HG03442 (cell line): ENCODE results near the gene FN3K.
A peak's percentile ranks its signal among the peaks of the same experiment; 100 is the strongest.
"Not testable (repeated sequence)": the region's sequence is repeated elsewhere in the genome, so short reads cannot be mapped to it uniquely, and the experiment has no call there.

Source experiments
- ATAC-seq: cut with Tn5 transposase; IDR thresholded peaks from one replicate; pipeline ENCODE4 v1.9.1; 2021; ENCODE audit warnings: mild to moderate bottlenecking, moderate library complexity; ENCODE audit not compliant: unreplicated experiment

Gene FN3K

DNA sequence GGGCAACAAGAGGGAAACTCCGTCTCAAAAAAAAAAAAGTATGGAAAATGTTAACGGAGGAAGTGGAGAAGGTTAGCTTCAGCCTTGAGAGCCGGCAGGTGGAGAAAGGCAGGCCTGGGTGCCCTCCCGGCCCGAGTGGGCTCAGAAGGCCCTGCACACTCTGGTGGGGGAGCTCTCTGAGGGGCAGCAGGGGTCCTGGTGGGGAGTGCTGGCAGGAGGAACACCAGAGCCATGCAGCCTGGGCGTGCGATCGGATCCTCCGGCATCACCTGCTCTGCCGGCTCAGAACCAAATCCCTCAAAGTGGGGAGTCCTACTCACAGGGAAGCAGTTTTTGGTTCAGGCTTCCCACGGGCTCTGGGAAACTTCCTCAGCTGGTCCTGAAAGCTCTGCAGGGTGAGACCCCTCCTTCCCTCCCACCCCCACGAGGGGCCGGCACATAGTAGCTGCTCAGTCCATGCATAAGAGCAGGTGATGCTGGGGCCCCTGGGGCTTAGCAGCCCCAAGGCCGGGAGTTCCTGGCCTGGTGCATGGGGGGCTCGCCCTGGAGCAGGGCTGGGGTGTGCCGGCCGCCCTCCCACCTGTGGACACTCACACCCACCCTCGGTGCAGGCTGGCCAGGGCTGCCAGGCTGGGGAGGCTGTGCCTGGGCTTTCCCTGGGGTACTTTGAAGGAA is 1.2 kb downstream of the FN3K start:
- no peak for ATAC-seq

DNA sequence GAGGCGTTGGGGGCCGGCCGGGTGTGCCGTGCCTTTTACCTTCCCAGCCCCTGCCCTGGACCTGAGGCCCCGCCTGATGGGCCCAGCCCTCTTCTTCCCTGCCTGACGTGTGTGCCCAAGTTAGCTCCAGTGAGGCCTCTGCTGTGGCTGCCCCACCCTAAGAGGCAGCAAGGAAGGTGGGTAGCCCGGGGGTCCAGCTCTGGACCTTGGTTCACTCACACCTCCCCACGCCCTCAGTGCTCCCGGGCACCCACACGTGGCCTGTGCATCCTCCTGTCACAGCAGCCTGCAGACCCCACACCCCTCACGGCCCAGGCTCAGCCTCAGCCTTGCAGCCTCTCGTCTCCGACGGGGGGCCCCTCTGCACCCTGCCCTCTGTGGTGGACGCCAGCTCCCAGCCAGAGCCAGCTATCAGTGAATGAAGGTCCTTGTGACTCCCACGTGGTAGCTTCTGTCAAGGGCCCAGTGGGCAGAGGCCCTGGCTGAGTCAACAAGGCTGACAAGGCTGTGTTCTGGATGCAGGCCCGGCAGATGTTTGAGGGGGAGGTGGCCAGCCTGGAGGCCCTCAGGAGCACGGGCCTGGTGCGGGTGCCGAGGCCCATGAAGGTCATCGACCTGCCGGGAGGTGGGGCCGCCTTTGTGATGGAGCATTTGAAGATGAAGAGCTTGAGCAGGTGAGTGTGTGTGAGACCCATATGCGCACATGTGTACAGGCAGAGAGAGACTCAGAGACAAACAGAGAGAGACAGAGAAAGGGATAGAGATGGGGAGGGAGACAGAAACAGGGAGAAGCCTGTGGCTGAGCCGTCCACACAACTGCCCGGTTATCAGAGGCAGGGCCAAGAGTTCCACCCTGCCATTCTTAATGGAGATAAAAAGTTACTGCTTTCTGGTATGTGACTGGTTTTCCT is 2.8 kb downstream of the FN3K start:
- ATAC-seq = no peak

DNA sequence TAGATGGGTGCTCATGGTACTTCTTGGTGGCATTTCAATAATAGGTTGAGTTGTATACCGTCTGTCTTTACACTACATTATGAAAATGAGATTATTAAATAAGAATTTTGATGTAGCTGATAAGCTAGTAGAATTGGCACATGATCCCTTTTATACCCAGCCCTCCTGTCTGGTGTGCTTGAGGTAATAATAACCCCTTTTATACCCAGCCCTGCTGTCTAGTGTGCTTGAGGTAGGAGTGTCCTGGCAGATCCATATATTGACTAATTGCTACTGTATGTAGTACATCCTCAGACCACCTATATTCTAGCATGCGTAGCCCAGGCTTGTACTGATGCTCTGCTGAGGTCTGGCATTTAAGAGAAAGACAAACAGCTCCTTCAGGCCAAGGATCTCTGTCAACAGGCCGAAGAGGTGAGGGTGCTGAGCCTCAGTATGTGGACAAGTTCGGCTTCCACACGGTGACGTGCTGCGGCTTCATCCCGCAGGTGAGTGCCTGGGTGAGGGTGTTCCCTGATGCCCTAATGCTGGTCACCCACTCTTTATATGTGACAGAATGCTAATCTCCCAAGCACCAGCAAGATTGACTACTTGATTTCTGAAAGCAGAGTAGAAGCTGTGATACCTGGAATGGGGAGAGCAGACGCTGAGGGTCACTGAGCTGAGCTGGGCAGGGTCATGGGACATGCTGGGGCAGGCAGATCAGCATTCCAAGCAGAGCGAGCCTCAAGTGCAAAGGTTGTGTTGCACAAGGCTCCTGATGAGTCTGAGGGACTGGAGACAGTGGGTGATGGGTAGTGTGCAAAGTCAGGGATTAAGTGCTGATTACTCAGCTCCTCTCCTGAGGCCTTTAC is 5.7 kb downstream of the FN3K start:
- no peak for ATAC-seq

DNA sequence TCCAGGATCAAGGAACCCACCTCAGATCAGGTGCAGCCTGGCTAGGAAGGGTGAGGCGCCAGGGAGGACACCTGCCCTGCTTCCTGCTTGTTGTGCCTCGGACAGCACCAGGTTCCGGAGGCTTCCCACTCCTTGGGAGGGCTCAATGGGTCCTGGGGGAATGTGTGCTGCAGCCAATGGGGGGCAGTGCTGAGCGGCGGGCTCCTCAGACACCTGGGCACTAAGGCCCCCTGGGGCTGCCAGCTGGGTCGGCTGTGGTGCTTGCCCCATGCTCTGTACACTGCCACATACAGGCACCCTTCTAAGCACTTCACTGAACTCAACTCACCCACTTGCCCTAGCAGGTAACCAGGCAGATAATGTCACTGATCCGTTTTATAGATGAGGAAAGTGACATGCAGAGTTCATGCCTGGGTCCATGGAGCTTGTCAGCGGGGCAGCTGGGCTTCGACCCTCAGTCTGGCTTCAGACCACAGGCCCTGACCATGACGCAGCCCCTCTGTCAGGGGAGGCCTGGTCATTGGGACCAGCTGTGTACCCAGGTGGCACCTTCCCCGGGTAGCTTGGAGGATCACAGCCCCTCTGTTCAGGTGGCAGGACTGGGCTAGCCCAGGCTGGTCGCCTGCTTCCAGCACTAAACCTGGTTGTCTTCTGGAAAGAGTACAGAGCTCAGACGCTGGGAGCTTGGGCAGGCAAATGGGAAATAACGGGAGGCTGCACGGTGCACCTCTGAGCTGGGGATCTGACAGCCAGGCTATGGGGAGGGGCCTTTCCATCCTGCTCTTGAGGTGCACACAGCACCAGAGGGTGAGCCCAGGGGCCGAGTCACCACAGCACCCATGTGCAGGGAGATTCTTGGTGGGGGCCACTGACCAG is 8.2 kb downstream of the FN3K start:
- no peak for ATAC-seq

DNA sequence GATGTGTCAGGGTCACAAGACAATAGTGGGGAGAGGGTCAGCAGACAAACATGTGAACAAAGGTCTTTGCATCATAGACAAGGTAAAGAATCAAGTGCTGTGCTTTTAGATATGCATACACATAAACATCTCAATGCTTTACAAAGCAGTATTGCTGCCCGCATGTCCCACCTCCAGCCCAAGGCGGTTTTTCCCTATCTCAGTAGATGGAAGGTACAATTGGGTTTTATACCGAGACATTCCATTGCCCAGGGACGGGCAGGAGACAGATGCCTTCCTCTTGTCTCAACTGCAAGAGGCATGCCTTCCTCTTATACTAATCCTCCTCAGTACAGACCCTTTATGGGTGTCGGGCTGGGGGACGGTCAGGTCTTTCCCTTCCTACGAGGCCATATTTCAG is 9.3 kb downstream of the FN3K start:
- not testable (repeated sequence) for ATAC-seq

DNA sequence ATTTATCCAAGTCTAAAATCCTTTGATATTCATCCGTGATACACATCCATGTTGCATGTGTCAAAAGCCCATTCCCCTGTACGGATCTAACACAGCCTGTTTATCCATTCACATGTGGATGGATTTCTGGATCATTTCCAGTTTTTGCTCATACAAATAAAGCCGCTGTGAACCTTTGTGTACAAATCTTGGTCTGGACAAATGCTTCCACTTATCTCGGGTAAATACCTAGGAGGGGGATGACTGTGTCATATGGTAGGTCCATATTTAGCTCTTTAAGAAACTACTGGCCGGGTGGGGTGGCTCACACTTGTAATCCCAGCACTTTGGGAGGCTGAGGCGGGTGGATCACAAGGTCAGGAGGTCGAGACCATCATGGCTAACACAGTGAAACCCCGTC is 10.1 kb downstream of the FN3K start:
- no peak for ATAC-seq

DNA sequence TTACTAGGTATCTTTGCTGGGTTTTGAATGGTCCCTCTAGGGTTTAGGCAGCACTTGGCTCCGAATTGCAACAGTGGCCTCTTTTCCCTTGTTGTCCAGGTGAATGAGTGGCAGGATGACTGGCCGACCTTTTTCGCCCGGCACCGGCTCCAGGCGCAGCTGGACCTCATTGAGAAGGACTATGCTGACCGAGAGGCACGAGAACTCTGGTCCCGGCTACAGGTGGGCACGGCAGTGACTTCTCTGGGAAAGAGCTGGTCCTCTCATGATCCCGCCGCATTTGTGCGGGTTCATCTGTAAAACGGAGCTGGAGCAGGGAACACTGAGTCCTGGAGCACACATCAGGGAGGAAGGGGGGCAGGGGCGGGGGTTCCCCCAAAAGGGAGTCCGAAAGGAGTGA is 13.3 kb downstream of the FN3K start:
- ATAC-seq = no peak

DNA sequence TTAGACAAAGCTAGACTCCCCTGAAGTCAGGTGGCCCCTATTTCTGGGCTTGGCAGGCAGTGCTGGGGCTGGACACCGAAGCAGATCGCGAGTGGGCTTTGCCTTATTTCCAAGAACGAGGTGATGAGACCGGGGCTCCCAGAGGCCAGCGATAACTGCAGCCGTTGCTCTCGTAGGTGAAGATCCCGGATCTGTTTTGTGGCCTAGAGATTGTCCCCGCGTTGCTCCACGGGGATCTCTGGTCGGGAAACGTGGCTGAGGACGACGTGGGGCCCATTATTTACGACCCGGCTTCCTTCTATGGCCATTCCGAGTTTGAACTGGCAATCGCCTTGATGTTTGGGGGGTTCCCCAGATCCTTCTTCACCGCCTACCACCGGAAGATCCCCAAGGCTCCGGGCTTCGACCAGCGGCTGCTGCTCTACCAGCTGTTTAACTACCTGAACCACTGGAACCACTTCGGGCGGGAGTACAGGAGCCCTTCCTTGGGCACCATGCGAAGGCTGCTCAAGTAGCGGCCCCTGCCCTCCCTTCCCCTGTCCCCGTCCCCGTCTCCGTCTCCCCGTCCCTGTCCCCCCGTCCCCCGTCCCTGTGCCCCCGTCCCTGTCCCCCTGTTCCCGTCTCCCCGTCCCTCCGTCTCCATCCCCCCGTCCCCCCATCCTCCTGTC is 15.0 kb downstream of the FN3K start:
- no peak for ATAC-seq

DNA sequence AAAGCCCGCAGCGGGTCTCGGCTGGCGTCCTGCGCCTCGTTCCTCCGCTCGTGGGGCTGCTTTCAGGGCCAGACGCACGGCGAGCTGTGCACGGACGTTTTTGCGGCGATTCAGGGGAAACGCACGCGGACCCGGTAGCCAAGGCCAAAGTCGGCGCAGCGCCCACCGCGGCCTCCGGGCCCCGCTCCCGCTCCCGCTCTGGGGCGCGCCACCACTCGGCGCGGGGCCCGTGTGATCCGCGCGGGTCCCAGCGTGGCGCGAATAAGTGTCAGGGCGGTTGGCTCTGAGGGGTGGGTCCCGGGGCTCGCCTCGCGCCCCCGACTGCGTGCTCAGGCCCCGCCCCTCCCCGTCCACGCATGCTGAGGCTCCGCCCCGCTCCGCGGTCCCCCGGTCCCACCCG is 15.8 kb downstream of the FN3K start:
- peak; percentile 23 for ATAC-seq

DNA sequence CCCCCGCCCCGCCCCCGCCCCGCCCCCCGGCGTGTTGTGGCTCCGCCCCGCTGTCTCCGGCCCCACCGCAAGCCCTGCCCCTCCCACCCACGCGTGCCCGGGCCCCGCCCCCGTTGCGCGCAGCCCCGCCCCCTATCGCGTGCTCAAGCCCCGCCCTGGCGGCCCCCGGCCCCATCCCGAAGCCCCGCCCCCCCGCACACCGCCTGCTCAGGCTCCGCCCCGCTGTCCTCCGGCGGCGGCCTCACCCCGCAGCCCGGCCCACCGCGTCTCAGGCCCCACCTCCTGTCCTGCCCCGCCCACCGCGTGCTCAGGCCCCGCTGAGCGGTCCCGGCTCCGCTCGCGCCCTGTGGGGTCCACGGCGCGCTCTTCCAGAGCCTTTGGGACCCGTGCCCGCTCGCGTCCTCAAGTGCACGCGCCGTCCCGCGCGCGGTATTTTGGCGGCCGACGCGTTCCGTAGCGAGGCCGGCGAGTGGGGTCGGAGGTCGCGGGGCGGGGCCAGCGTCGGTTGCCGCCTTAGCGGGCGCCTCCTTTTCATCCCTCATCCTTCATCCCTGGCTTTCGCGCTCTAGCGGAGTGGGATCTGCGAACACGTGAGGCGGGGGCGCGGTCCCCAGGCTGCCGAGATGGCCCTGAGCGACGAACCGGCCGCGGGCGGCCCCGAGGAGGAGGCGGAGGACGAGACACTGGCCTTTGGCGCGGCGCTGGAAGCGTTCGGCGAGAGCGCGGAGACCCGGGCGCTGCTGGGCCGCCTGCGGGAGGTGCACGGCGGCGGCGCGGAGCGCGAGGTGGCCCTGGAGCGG is 16.4 kb downstream of the FN3K start, which contains the start of gene TBCD:
Gene TBCD (plus strand): TSS at position 495 of the 800 bp plus-strand sequence. CDS start 129 bp downstream, at position 624.
- ATAC-seq = peak; percentile 79

DNA sequence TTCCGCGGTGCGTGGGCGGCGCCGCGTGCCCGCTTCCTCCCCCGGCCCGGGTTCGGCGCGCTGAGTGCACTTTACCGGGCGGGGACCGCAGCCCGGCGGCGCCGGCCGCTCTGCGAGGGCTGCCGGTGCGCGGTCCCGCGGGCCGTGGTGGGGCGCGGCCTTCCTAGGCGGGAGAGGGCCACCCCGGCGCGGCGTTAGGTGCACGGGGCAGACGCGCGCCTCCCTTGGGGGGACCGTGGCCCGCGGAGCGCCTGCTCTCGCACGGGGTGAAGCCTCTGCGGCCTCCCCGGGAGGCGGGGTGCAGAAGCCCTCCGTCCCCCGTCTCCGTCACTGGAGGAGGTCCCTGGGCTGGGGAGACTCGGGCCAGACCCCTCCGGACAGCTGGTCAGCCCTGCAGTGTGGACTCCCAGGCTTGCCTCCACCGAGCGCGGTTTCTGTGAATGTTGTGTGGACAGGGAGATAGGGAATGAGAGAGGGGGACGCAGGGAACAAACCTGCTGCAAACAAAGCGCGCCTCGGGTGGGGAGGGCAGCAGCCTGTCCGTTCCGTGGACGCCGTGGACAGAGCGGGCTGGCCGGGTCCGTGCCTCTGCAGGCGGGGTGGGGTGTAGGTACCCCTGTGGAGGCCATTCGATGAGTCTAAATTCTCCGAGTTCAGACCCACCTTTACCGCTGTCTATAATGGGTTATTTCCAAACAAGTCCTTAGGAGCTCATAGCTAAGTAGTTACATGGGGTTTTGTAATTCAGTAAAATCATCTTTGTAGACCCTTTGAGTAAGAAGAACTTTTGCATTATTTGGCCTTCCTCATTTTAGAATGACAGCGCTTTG is 17.2 kb downstream of the FN3K start:
- peak; percentile 13 for ATAC-seq

DNA sequence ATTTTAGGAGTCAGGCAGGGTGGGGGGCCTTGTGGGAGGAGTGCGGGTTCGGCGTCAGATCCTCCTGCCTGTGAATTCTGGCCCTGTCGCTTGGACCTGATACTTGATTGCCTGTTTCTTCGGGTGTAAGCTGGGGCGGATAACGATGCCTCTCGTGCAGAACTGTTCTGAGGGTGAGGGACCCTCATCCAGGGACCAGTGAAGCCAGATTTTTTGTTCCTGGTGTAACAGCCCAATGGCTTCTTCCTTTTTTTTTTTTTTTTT is 17.7 kb downstream of the FN3K start:
- no peak for ATAC-seq

DNA sequence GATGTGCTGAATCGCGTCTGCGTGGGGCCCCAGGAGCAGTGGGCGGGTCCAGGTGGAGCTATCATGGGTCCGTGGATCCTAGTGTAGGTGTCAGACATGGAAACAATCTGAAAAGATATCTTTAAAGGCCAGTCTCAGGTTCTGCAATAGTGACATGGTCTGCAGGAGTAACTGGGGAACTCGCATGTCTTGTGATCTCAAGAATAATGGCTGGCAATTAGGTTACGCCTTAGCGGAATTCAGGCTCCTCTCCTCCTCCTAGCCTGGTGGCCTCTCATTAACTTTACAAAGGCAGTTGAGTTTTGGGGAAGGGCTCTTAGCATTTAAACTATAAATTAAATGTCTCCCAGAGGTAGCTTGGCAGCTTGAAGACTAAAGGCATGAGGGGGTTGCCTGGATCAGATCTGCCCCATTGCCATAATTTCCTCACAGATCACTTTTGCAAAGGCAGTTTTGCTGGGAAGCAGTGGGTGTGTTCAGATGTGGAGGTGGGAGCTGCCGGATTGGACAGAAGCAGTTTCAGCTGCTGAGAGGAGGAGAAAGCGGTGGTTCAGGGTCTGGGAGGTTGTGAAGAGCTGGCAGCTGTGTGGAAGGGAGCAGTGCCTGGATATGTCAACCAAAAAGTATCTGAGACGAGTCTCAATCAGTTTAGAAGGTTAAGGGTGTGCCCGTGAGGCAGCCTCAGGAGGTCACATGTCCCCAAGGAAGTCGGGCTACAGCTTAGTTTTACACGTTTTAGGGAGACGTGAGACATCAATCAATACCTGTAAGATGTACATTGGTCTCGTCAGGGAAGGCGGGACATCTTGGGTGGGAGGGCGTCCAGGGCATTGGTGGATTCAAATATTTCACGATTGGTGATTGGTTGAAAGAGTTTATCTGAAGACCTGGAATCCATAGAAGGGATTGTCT is 19.1 kb downstream of the FN3K start:
- no peak for ATAC-seq

DNA sequence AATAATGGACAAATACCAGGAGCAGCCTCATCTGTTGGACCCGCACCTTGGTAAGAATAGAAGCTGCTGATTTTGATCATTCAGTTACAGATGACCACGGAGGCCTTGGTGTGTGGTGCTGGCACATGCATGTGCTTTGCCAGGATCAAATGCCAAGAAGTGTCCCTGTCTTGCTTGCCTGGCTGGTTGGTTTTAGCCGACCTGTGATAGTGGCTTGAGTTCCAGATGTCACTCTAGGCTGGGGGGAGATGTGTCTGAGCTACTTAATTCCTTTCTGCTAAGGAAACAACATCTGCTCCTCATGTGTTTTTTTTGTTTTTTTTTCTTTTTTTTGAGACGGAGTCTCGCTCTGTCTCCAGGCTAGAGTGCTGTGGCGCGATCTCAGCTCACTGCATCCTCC is 20.8 kb downstream of the FN3K start:
- no peak for ATAC-seq

DNA sequence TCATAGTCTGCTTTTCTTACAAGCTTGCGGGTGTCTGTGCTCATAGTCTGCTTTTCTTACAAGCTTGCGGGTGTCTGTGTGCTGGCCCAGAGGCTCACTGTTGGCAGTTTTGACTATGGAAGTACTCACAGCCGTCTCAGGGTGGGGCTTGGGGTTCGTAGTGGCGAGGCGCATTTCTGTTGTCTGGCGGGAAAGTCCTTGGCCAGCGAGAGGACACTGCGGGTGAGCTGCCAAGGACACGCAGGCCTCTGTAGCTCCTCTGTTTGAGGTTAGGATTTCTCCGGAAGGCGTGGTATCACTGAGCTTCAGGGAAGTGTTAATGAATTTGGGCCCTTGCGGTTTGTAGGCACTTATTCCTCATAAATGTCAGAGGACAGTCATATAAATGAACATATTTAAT is 30.0 kb downstream of the FN3K start:
- ATAC-seq = no peak

DNA sequence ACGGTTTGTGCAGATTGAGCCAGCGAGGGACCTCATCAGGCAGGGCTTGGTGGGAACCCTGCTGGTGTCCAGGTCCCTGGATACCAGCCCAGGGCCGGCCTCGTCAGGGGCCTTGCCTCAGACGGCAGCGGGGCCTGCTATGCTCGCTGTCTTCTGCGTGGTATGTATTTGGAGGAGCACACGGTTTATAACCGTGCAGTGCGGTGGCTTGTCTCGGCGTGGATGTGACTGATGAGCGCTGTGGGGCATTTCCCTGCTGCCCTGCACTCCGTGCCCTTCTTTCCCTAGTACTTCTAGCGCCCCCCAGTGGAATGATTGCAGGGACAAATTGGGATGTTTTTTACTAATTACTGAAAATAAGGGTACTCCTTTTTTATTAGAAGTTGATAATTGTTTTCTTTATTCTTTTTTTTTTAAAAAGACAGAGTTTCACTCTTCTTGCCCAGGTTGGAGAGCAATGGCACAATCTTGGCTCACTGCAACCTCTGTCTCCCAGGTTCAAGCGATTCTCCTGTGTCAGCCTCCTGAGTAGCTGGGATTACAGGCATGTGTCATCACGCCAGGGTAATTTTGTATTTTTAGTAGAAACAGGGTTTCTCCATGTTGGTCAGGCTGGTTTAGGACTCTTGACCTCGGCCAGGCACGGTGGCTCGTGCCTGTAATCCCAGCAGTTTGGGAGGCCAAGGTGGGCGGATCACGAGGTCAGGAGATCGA is 31.8 kb downstream of the FN3K start:
- no peak for ATAC-seq

DNA sequence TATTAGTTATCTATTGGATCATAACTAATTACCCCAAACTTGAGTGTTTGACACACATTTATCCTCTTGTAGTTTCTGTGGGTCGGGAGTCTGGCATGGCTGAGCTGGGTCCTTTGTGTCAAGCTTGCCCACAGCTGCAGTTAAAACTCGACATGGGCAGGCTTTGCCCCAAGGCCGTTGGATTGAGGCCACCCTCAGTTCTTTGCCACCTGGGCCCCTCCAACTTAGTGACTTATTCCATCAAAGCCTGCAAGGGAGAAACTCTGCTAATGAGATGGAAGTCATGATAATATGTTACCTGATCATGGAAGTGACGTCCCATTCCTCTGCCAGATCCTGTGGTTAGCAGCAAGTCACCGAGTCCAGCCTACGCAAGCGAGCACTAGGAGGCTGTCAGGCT is 33.6 kb downstream of the FN3K start:
- ATAC-seq = no peak
